A549 treated with Mapracorat at 1 μM for 4 hours (cell line): Measurements from ENCODE around the gene CDH4. TPM values are rescaled to one million over a fixed set of nuclear protein-coding genes. Genes with fewer than 3 reads are reported as not detected.

ENCODE experiments used
- total RNA-seq: library from RNA; stranded (reverse); fragments of 200-300 nt; extraction: Qiagen RNA extraction; gene quantifications from 5 replicates; pipeline ENCODE4 v1.2.3, GENCODE V29; 2022

CDH4 gene
- total RNA-seq, result 6.4 to 8.6 TPM (median 7.2 TPM) in 5 replicates

GRCh38 chr20:61251529-61252393, at the start of gene CDH4:
TSS of gene CDH4 (plus strand) at chr20:61252261.

